Measurements from ENCODE around the gene URB2.
"Not testable (repeated sequence)": the region's sequence is repeated elsewhere in the genome, so short reads cannot be mapped to it uniquely, and the experiment has no call there.

Gene URB2

DNA sequence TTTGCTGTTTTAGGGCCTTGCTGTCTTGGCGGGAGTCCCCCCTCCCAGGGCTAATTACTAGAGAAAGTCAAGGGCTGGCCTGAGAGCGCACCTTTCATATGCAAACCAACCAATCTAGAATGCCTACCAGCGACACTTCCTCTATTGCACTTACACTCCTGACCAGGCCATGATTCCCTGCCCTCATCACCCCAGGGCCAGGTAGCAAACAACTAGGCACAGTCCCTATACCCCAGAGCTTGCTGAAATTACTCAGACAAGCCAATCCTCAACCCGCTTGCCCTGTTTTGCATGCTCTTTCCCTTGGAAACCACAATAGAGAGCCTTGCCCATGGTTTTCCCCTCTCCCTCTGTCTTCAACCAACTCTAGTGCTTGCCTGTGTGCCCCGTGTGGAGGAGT, 70.3 kb downstream of the URB2 start:
- DNase-seq, result no peak

DNA sequence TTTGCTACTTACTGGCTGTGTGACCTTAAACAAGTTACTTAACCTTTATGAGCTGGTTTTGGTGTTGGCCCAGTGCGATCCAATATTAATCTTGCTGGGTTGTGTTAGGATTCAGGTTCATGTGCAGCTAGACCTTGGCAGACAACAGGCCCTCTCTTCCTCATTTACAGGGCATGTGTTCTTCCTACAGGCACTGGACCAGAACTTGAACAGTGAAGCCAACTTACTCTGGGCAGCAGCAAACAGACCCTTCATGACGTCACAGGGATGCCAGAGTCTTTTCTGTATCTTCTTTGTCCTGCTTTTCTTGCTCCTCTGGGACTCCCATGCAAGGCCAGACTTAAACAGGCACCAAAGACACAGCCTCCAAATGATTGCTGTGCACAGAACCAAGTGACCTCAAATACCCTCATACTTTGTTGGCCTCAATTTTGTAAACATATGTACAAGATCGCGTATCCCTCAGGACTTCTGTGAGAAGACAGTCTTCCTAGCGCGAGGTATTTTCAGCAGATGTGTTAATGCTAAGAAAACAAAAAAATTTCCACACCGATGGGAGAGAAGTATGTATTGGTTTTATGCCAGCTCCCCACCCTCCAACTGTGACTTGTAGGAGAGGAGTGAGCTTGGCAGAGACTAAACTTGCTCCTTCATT, 73.7 kb downstream of the URB2 start:
- no peak for DNase-seq

DNA sequence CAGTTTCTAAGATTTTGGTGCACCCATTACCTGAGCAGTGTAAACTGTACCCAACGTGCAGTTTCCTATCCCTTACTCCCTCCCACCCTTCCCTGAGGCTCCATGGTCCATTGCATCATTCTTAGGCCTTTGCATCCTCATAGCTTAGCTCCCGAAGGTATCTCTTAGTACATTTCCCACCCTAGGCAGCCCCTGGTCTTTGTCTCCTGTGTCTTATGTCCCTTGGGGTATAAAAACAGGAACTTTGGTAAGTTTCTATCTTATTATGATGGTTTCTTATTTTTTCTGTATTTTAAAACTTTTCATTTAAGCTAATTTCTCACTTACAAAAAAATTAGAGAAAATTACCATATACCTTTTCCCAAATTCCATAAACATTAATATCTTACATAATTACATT, 78.1 kb downstream of the URB2 start:
- DNase-seq, result no peak

DNA sequence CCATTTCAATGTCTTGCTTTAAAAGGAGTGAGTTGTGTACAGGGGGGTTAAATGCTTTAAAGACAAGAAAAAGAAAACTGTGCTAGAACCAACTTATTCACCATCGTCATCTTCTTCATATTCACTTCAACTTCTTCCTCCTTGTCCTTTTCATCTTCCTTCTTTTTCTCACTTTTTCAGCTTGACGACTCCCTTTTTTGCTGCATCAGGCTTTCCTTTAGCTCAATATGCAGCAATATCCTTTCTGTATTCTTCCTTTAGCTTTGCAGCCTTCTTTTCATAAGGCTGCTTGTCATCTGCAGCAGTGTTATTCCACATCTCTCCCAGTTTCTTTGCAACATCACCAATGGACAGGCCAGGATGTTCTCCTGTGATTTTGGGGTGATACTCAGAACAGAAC, 79.1 kb downstream of the URB2 start:
- not testable (repeated sequence) for DNase-seq

DNA sequence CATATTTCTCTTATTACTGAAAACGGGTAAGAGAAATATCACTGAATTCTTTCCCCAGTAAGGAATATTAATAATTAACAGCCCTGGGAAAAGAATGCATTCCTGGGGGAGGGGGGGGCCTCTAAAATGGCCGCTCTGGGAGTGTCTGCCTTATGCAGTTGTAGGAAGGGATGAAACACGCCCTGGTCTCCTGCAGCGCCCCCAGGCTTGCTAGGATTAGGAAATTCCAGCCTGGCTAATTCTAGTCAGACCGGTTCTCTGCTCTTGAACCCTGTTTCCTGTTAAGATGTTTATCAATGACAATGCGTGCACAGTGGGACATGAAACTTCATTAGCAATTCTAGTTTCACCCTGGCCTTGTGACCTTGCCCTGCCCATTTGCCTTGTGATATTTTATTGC, 81.1 kb downstream of the URB2 start:
- not testable (repeated sequence) for DNase-seq

DNA sequence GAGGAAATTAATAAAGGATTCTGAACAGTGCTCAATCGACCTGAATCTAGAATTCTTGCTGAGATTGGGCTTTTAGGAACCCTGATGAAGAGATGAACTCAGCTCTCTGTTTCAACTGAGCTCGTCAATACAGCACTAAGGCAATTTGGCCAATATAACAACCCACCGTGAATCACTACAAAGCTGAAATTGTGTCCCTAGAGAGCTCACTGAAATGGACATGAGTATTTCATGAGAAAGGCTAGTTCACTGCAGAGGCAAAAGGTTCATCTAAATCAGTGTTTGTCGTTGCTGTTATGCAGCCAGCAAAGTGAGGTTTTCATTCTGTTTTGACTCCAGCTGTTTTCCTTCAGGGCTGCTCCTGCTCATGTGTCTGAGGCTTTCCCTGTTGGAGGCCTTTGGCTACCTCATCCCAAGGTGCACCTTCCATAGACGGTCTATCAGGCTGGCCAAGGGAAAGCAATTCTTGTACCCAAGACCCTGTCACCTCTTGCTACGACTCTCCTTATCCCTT, 83.5 kb downstream of the URB2 start:
- no peak for DNase-seq

Data from DMS79 (cell line).